Gastroesophageal sphincter (tissue), 4 donors: ENCODE data around the gene LRBA. TPM values are rescaled to one million over a fixed set of nuclear protein-coding genes. Genes with fewer than 3 reads are reported as not detected.

Experiments
- ATAC-seq: fragments of 150-250 bp; one replicate; pipeline ENCODE4 v1.9.1; 2016; ENCODE audit warnings: mild to moderate bottlenecking, moderate library complexity
- H3K27ac ChIP-seq, 4 donors: fragments of 200-600 bp; sonication (generic) in 3 of 4; 1 replicate in 3 of 4; 2 replicates in 1 of 4; pipeline ENCODE4 v1.5.1; 2016 to 2019
- H3K27me3 ChIP-seq: fragments of 200-600 bp; sonication (generic); one replicate; pipeline ENCODE4 v1.5.1; 2019
- H3K36me3 ChIP-seq, 2 donors: fragments of 200-600 bp; sonication (generic); one replicate each; pipeline ENCODE4 v1.5.1; 2019; ENCODE audit warnings: control low read depth in 1 of 2
- H3K4me1 ChIP-seq, 3 donors: fragments of 200-600 bp; sonication (generic); 1 replicate in 2 of 3; 2 replicates in 1 of 3; pipeline ENCODE4 v1.5.1; 2016 to 2019; ENCODE audit warnings: control low read depth in 2 of 3
- H3K4me3 ChIP-seq, 2 donors: fragments of 200-600 bp; sonication (generic); one replicate each; pipeline ENCODE4 v1.5.1; 2019; ENCODE audit warnings: mild to moderate bottlenecking in 1 of 2, moderate library complexity in 1 of 2
- H3K9me3 ChIP-seq, 3 donors: fragments of 200-600 bp; sonication (generic); one replicate each; pipeline ENCODE4 v1.5.1; 2017 to 2019; ENCODE audit warnings: control low read depth in 2 of 3
- CTCF ChIP-seq, 4 experiments: fragments of 200-600 bp in 2 of 4; fragments of 450-650 bp in 2 of 4; sonication (generic) in 1 of 4; IDR thresholded peaks; one replicate each; pipeline ENCODE4 v1.5.1; 2017 to 2019; ENCODE audit warnings: antibody characterized with exemption in 4 of 4, mild to moderate bottlenecking in 2 of 4, moderate library complexity in 2 of 4
- EP300 ChIP-seq: sonication (generic); formaldehyde crosslinking; IDR thresholded peaks from one replicate; pipeline ENCODE4 v1.6.1; 2017; ENCODE audit warnings: antibody characterized with exemption, mild to moderate bottlenecking
- POLR2A ChIP-seq, 2 donors: fragments of 450-650 bp; IDR thresholded peaks; one replicate each; pipeline ENCODE4 v1.6.1; 2017; ENCODE audit warnings: antibody characterized with exemption in 2 of 2, mild to moderate bottlenecking in 2 of 2, moderate library complexity in 1 of 2
- POLR2AphosphoS5 ChIP-seq: sonication (generic); formaldehyde crosslinking; IDR thresholded peaks from one replicate; pipeline ENCODE4 v1.6.1; 2017; ENCODE audit warnings: antibody characterized with exemption
- WGBS, 2 donors: methylation state at CpG; one replicate each; pipeline ENCODE4 v1.1.5; 2018; ENCODE audit warnings: low coverage in 1 of 2; 5-methylcytosine and 5-hydroxymethylcytosine counted together
- total RNA-seq, 4 donors: library from RNA; depleted of rRNA; stranded (reverse); fragments of >200 nt; gene quantifications; one replicate each; pipeline ENCODE4 v1.1.0, GENCODE V29; 2016

Gene LRBA
- total RNA-seq, 4 donors from 2014 or later = 18.4 to 35.0 (median 23.2) TPM

DNA sequence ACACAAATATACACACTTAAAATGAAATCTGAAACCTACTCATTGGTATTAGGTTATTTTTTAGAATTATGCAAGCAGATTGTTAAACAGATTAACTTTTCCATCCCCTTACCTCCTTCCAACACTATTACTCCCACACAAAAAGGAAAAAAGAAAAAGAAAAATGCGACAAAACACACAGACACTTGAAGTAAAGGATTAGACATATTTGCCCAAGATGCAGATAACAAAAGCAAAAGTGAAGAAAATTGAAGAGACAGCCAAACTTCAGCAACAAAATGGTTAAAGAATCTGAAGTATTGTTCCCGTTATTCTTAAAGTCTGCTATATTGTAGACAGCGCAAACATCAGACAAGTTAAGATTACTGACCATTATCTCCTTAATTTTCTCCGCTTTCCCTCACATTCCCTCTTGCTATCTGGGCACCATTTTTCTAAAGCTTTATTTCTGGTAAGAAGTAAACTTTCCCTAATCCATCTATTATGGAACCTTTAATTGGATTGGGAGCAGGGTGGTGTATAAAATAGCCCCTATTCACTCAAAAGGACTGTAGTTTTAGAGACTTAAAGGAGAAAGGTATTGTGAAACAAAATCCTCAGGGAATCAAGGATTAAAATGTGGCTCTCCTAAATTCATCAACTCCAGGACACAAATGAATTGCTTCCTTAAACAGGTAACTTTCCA lies 467.8 kb downstream of the LRBA start:
- ATAC-seq = no peak
- no peak for TF ChIP-seq EP300
- no peak for TF ChIP-seq CTCF (IDR thresholded peaks at IDR 0.05)
- no peak for TF ChIP-seq POLR2A (IDR thresholded peaks at IDR 0.05)
- TF ChIP-seq POLR2AphosphoS5 = no peak
- WGBS, 2 donors = 73 to 81% methylated on average over 4 of the region's 4 CpGs

GRCh38 chr4:150546286-150546685 lies 468.8 kb downstream of the LRBA start:
- 93 to 94% methylated on average over 2 of the region's 2 CpGs for WGBS, 2 donors
- Histone ChIP-seq H3K9me3 (no peaks in the 10 kb centered on the region), H3K4me1 (no peaks in the 10 kb centered on the region), H3K27ac (no peak overlapping the region), H3K36me3 (no peaks in the 10 kb centered on the region), H3K4me3 (no peak overlapping the region), H3K27me3 (no peaks in the 10 kb centered on the region)
- no peak for ATAC-seq
- TF ChIP-seq POLR2AphosphoS5 (no peak), EP300 (no peak), CTCF (IDR thresholded peaks at IDR 0.05) (no peak), POLR2A (IDR thresholded peaks at IDR 0.05) (no peak)

More for the DNA sequence above, 467.8 kb downstream of the LRBA start:
- Histone ChIP-seq H3K27me3 (no peaks in the 10 kb centered on the region), H3K4me1 (no peaks in the 10 kb centered on the region), H3K9me3 (no peaks in the 10 kb centered on the region), H3K36me3 (no peaks in the 10 kb centered on the region), H3K27ac (no peak overlapping the region), H3K4me3 (no peak overlapping the region)

DNA sequence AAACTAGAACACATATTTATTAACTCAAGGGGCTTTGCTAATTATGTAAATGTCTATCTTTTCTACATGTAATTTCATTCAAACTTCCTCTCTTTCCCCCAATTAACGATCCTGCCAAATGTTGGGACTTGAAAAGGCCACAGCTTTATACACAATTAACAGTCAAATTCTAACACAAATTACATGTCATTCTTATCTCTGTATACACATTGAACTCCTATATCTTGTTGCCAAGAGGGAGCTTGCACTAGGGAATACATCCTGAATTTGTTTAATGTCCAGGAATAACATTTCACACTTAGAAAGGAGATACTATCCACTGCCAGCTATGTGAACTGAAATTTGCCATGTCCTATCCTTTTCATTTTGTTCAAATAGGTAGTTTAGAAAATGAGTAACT lies 472.0 kb downstream of the LRBA start:
- WGBS, 2 donors = 25 to 38% methylated on average over 1 of the region's 1 CpG

GRCh38 chr4:150541681-150542080 lies 473.4 kb downstream of the LRBA start:
- no peaks in the 10 kb centered on the region for H3K27me3 ChIP-seq
- no peaks in the 10 kb centered on the region for H3K36me3 ChIP-seq
- H3K27ac ChIP-seq = no peak overlapping the region
- 81 to 95% methylated on average over 3 of the region's 3 CpGs for WGBS, 2 donors
- TF ChIP-seq EP300 = no peak
- no peak for TF ChIP-seq POLR2A (IDR thresholded peaks at IDR 0.05)
- no peak for TF ChIP-seq POLR2AphosphoS5
- no peak for TF ChIP-seq CTCF (IDR thresholded peaks at IDR 0.05)
- H3K9me3 ChIP-seq = no peaks in the 10 kb centered on the region
- ATAC-seq = no peak
- no peaks in the 10 kb centered on the region for H3K4me1 ChIP-seq
- no peak overlapping the region for H3K4me3 ChIP-seq

More for the DNA sequence above, 472.0 kb downstream of the LRBA start:
- H3K27me3 ChIP-seq = no peaks in the 10 kb centered on the region
- no peaks in the 10 kb centered on the region for H3K36me3 ChIP-seq
- no peak overlapping the region for H3K4me3 ChIP-seq
- H3K4me1 ChIP-seq = no peaks in the 10 kb centered on the region
- H3K9me3 ChIP-seq = no peaks in the 10 kb centered on the region
- no peak for ATAC-seq
- TF ChIP-seq EP300 = no peak
- TF ChIP-seq POLR2A (IDR thresholded peaks at IDR 0.05) = no peak
- TF ChIP-seq POLR2AphosphoS5 = no peak
- TF ChIP-seq CTCF (IDR thresholded peaks at IDR 0.05) = no peak
- no peak overlapping the region for H3K27ac ChIP-seq

- no peaks in the 10 kb centered on the region for H3K4me1 ChIP-seq
- ATAC-seq = no peak
Measured at GRCh38 chr4:150540959-150541360, 474.1 kb downstream of the LRBA start.

More at GRCh38 chr4:150540959-150541360, 474.1 kb downstream of the LRBA start:
- no peak overlapping the region for H3K4me3 ChIP-seq
- no peaks in the 10 kb centered on the region for H3K9me3 ChIP-seq
- TF ChIP-seq POLR2AphosphoS5 (no peak), POLR2A (IDR thresholded peaks at IDR 0.05) (no peak), EP300 (no peak), CTCF (IDR thresholded peaks at IDR 0.05) (no peak)
- no peaks in the 10 kb centered on the region for H3K36me3 ChIP-seq
- 70 to 80% methylated on average over 3 of the region's 3 CpGs for WGBS, 2 donors
- no peak overlapping the region for H3K27ac ChIP-seq
- no peaks in the 10 kb centered on the region for H3K27me3 ChIP-seq
